ENCODE data around the gene CORT.

DNA sequence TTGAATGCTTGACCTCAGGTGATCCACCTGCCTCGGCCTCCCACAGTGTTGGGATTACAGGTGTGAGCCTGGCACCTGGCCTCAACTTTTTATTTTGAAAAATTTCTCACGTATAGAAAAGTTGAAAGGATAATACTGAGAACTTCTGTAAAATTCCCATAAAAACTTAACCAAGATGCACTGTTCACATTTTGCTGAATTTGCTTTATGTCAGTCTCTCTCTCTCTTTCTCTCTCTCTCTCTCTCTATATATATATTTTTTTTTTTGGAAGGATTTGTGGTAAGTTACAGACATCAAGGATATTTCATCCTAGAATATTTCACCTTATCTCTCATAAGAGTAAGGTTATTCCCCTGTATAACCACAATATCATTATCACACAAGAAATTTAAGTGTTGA, 30.8 kb downstream of the CORT start:
- TF ChIP-seq, protein P1, sequence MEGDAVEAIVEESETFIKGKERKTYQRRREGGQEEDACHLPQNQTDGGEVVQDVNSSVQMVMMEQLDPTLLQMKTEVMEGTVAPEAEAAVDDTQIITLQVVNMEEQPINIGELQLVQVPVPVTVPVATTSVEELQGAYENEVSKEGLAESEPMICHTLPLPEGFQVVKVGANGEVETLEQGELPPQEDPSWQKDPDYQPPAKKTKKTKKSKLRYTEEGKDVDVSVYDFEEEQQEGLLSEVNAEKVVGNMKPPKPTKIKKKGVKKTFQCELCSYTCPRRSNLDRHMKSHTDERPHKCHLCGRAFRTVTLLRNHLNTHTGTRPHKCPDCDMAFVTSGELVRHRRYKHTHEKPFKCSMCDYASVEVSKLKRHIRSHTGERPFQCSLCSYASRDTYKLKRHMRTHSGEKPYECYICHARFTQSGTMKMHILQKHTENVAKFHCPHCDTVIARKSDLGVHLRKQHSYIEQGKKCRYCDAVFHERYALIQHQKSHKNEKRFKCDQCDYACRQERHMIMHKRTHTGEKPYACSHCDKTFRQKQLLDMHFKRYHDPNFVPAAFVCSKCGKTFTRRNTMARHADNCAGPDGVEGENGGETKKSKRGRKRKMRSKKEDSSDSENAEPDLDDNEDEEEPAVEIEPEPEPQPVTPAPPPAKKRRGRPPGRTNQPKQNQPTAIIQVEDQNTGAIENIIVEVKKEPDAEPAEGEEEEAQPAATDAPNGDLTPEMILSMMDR (IDR thresholded peaks at IDR 0.05), result no peak
- no peak for TF ChIP-seq POLR2A (IDR thresholded peaks at IDR 0.05)
